Lung microvascular endothelial cell (primary cell): Measurements from ENCODE around the gene PPP4C. TPM values are rescaled to one million over a fixed set of nuclear protein-coding genes. Genes with fewer than 3 reads are reported as not detected.

Experiments used
- DNase-seq, 2 donors: peaks; one replicate each; pipeline versions ENCODE4 v3.0.0 to v3.0.0-alpha.2; 2010; ENCODE audit warnings: low read depth in 2 of 2
- total RNA-seq: library from RNA; depleted of rRNA; stranded (reverse); fragments of >200 nt; gene quantifications from 2 replicates; pipeline ENCODE4 v1.2.1, GENCODE V29; 2014

Gene PPP4C
- total RNA-seq, 1 donor from 2014 or later: 174 TPM

GRCh38 chr16:30079480-30079879 is 3.7 kb downstream of the PPP4C start:
- no peak for DNase-seq

- DNase-seq: no peak
Observed at GRCh38 chr16:30082545-30083090, 6.8 kb downstream of the PPP4C start.

- DNase-seq: no peak
Observed at GRCh38 chr16:30083216-30084055, 7.6 kb downstream of the PPP4C start.

GRCh38 chr16:30084096-30084815 is 8.5 kb downstream of the PPP4C start:
- DNase-seq: no peak

GRCh38 chr16:30084816-30085159 is 9.0 kb downstream of the PPP4C start:
- no peak for DNase-seq

- DNase-seq: no peak
Observed at GRCh38 chr16:30085247-30085646, 9.5 kb downstream of the PPP4C start.

- DNase-seq: no peak
Observed at GRCh38 chr16:30085820-30086219, 10.0 kb downstream of the PPP4C start.

GRCh38 chr16:30086291-30087140 is 10.7 kb downstream of the PPP4C start:
- DNase-seq: no peak

GRCh38 chr16:30087181-30087898 is 11.5 kb downstream of the PPP4C start:
- no peak for DNase-seq

GRCh38 chr16:30088237-30088831 is 12.5 kb downstream of the PPP4C start:
- no peak for DNase-seq

GRCh38 chr16:30088832-30089624 is 13.2 kb downstream of the PPP4C start:
- no peak for DNase-seq

GRCh38 chr16:30090610-30091331 is 15.0 kb downstream of the PPP4C start:
- no peak for DNase-seq

- DNase-seq: peak; percentile 93 to 95
Observed at GRCh38 chr16:30091474-30092372, 15.9 kb downstream of the PPP4C start, which contains the start of gene TBX6. TSS of gene TBX6 (minus strand) at chr16:30091924. CDS start at chr16:30091193, 731 bp downstream.

- peak; percentile 95 to 97 for DNase-seq
Observed at GRCh38 chr16:30092373-30093010, 16.7 kb downstream of the PPP4C start.

GRCh38 chr16:30094541-30095165 is 18.9 kb downstream of the PPP4C start:
- no peak for DNase-seq

- DNase-seq: peak in 1 of 2 donors; percentile 32
Observed at GRCh38 chr16:30095166-30096078, 19.6 kb downstream of the PPP4C start.
